Stimulated activated naive CD8-positive, alpha-beta T cell treated with anti-CD3 and anti-CD28 coated beads, Interleukin-15, Interleukin-2, amounts not matched to agents 100 ng/mL and 50 ng/mL, for 24 hours (primary cell): ENCODE measurements around the gene OR6B1.

Experiments
- H3K27ac Mint-ChIP-seq: one replicate; pipeline ENCODE4 v1.8.0; 2021; ENCODE audit warnings: mild to moderate bottlenecking, mixed read lengths
- H3K27me3 Mint-ChIP-seq: one replicate; pipeline ENCODE4 v1.8.0; 2021; ENCODE audit warnings: mixed read lengths
- H3K36me3 Mint-ChIP-seq: one replicate; pipeline ENCODE4 v1.8.0; 2021; ENCODE audit warnings: low read depth, mixed read lengths
- H3K4me1 Mint-ChIP-seq: one replicate; pipeline ENCODE4 v1.8.0; 2021; ENCODE audit warnings: low read depth, mixed read lengths
- H3K4me3 Mint-ChIP-seq: one replicate; pipeline ENCODE4 v1.8.0; 2021; ENCODE audit warnings: mild to moderate bottlenecking, mixed read lengths
- H3K9me3 Mint-ChIP-seq: one replicate; pipeline ENCODE4 v1.8.0; 2021; ENCODE audit warnings: mixed read lengths

Gene OR6B1

GRCh38 chr7:144000020-144000419, at the start of gene OR6B1:
TSS of gene OR6B1 (plus strand) at chr7:144000320. CDS start at chr7:144003997, 3,677 bp downstream.
- H3K4me3 Mint-ChIP-seq = no peak within 1 kb of the TSS
- no peaks in the 10 kb centered on the region for H3K36me3 Mint-ChIP-seq
- no peak within 1 kb of the TSS for H3K27ac Mint-ChIP-seq
- no peaks in the 10 kb centered on the region for H3K4me1 Mint-ChIP-seq
- H3K27me3 Mint-ChIP-seq = peaks cover 9% of the 10 kb centered on the region
- no peaks in the 10 kb centered on the region for H3K9me3 Mint-ChIP-seq

- no peak overlapping the region for H3K27ac Mint-ChIP-seq
These were observed 46.7 kb upstream of the OR6B1 start for GRCh38 chr7:143953421-143953820.

GRCh38 chr7:143954135-143954534, 46.0 kb upstream of the OR6B1 start:
- peaks cover 39% of the 10 kb centered on the region for H3K27me3 Mint-ChIP-seq
- H3K27ac Mint-ChIP-seq = no peak overlapping the region

More at GRCh38 chr7:143953421-143953820, 46.7 kb upstream of the OR6B1 start:
- Mint-ChIP-seq H3K4me3 (no peak overlapping the region), H3K27me3 (peaks cover 41% of the 10 kb centered on the region), H3K36me3 (no peaks in the 10 kb centered on the region), H3K9me3 (no peaks in the 10 kb centered on the region), H3K4me1 (no peaks in the 10 kb centered on the region)

GRCh38 chr7:143954544-143954943, 45.6 kb upstream of the OR6B1 start, which contains the start of gene OR2F1:
TSS of gene OR2F1 (plus strand) at chr7:143954844. CDS start at chr7:143959971, 5,127 bp downstream.
- H3K36me3 Mint-ChIP-seq = no peaks in the 10 kb centered on the region

More at GRCh38 chr7:143954135-143954534, 46.0 kb upstream of the OR6B1 start:
- no peaks in the 10 kb centered on the region for H3K4me1 Mint-ChIP-seq
- no peaks in the 10 kb centered on the region for H3K36me3 Mint-ChIP-seq
- H3K4me3 Mint-ChIP-seq = no peak overlapping the region
- H3K9me3 Mint-ChIP-seq = no peaks in the 10 kb centered on the region

GRCh38 chr7:143958781-143959180, 41.3 kb upstream of the OR6B1 start:
- Mint-ChIP-seq H3K36me3 (no peaks in the 10 kb centered on the region), H3K4me3 (no peak overlapping the region), H3K27me3 (peaks cover 35% of the 10 kb centered on the region), H3K4me1 (no peaks in the 10 kb centered on the region), H3K27ac (no peak overlapping the region), H3K9me3 (no peaks in the 10 kb centered on the region)

More at GRCh38 chr7:143954544-143954943, 45.6 kb upstream of the OR6B1 start, which contains the start of gene OR2F1:
- no peak within 1 kb of the TSS for H3K27ac Mint-ChIP-seq
- H3K4me1 Mint-ChIP-seq = no peaks in the 10 kb centered on the region
- H3K27me3 Mint-ChIP-seq = peaks cover 35% of the 10 kb centered on the region
- no peaks in the 10 kb centered on the region for H3K9me3 Mint-ChIP-seq
- no peak within 1 kb of the TSS for H3K4me3 Mint-ChIP-seq

- Mint-ChIP-seq H3K27ac (no peak overlapping the region), H3K27me3 (peaks cover 30% of the 10 kb centered on the region), H3K9me3 (no peaks in the 10 kb centered on the region), H3K4me3 (no peak overlapping the region), H3K36me3 (no peaks in the 10 kb centered on the region), H3K4me1 (no peaks in the 10 kb centered on the region)
These were observed 39.1 kb upstream of the OR6B1 start for GRCh38 chr7:143960813-143961610.

GRCh38 chr7:143965280-143965679, 34.8 kb upstream of the OR6B1 start:
- Mint-ChIP-seq H3K4me1 (no peaks in the 10 kb centered on the region), H3K27me3 (peaks cover 9% of the 10 kb centered on the region), H3K36me3 (no peaks in the 10 kb centered on the region), H3K4me3 (no peak overlapping the region), H3K27ac (no peak overlapping the region), H3K9me3 (no peaks in the 10 kb centered on the region)

GRCh38 chr7:143967398-143967797, 32.7 kb upstream of the OR6B1 start:
- no peak overlapping the region for H3K4me3 Mint-ChIP-seq
- H3K27ac Mint-ChIP-seq = no peak overlapping the region
- H3K27me3 Mint-ChIP-seq = peaks cover 6% of the 10 kb centered on the region
- H3K4me1 Mint-ChIP-seq = no peaks in the 10 kb centered on the region
- H3K36me3 Mint-ChIP-seq = no peaks in the 10 kb centered on the region
- H3K9me3 Mint-ChIP-seq = no peaks in the 10 kb centered on the region

- no peaks in the 10 kb centered on the region for H3K36me3 Mint-ChIP-seq
- H3K4me3 Mint-ChIP-seq = no peak overlapping the region
- no peak overlapping the region for H3K27ac Mint-ChIP-seq
- H3K9me3 Mint-ChIP-seq = no peaks in the 10 kb centered on the region
- H3K27me3 Mint-ChIP-seq = peaks cover 9% of the 10 kb centered on the region
- H3K4me1 Mint-ChIP-seq = no peaks in the 10 kb centered on the region
These were observed 26.2 kb upstream of the OR6B1 start for GRCh38 chr7:143973870-143974416.

GRCh38 chr7:143974459-143974858, 25.7 kb upstream of the OR6B1 start:
- Mint-ChIP-seq H3K4me3 (no peak overlapping the region), H3K27ac (no peak overlapping the region), H3K4me1 (no peaks in the 10 kb centered on the region), H3K27me3 (peaks cover 9% of the 10 kb centered on the region), H3K36me3 (no peaks in the 10 kb centered on the region), H3K9me3 (no peaks in the 10 kb centered on the region)

GRCh38 chr7:143975617-143976016, 24.5 kb upstream of the OR6B1 start:
- Mint-ChIP-seq H3K27me3 (peaks cover 9% of the 10 kb centered on the region), H3K9me3 (no peaks in the 10 kb centered on the region), H3K4me3 (no peak overlapping the region), H3K4me1 (no peaks in the 10 kb centered on the region), H3K27ac (no peak overlapping the region), H3K36me3 (no peaks in the 10 kb centered on the region)

GRCh38 chr7:143978585-143978984, 21.5 kb upstream of the OR6B1 start:
- no peaks in the 10 kb centered on the region for H3K4me1 Mint-ChIP-seq
- no peak overlapping the region for H3K4me3 Mint-ChIP-seq
- H3K9me3 Mint-ChIP-seq = no peaks in the 10 kb centered on the region
- H3K27ac Mint-ChIP-seq = no peak overlapping the region
- H3K27me3 Mint-ChIP-seq = peaks cover 9% of the 10 kb centered on the region
- no peaks in the 10 kb centered on the region for H3K36me3 Mint-ChIP-seq

- Mint-ChIP-seq H3K27ac (no peak overlapping the region), H3K4me3 (no peak overlapping the region), H3K4me1 (no peaks in the 10 kb centered on the region), H3K36me3 (no peaks in the 10 kb centered on the region), H3K9me3 (no peaks in the 10 kb centered on the region), H3K27me3 (peaks cover 6% of the 10 kb centered on the region)
These were observed 20.8 kb upstream of the OR6B1 start for GRCh38 chr7:143979359-143979758.

GRCh38 chr7:143979998-143980397, 20.1 kb upstream of the OR6B1 start:
- Mint-ChIP-seq H3K27me3 (no peaks in the 10 kb centered on the region), H3K36me3 (no peaks in the 10 kb centered on the region), H3K9me3 (no peaks in the 10 kb centered on the region), H3K27ac (no peak overlapping the region), H3K4me3 (no peak overlapping the region), H3K4me1 (no peaks in the 10 kb centered on the region)

GRCh38 chr7:143980746-143981510, 19.2 kb upstream of the OR6B1 start:
- no peak overlapping the region for H3K27ac Mint-ChIP-seq

More at GRCh38 chr7:143980746-143981510, 19.2 kb upstream of the OR6B1 start:
- Mint-ChIP-seq H3K27me3 (no peaks in the 10 kb centered on the region), H3K4me3 (no peak overlapping the region), H3K4me1 (no peaks in the 10 kb centered on the region), H3K9me3 (no peaks in the 10 kb centered on the region), H3K36me3 (no peaks in the 10 kb centered on the region)
